HG03432 (cell line): ENCODE results near the gene SPAG9.
A peak's percentile ranks its signal among the peaks of the same experiment; 100 is the strongest.
"Not testable (repeated sequence)": the region's sequence is repeated elsewhere in the genome, so short reads cannot be mapped to it uniquely, and the experiment has no call there.

Experiments
- ATAC-seq: cut with Tn5 transposase; IDR thresholded peaks from one replicate; pipeline ENCODE4 v1.9.1; 2021; ENCODE audit warnings: mild to moderate bottlenecking, moderate library complexity; ENCODE audit not compliant: unreplicated experiment

Gene SPAG9

DNA sequence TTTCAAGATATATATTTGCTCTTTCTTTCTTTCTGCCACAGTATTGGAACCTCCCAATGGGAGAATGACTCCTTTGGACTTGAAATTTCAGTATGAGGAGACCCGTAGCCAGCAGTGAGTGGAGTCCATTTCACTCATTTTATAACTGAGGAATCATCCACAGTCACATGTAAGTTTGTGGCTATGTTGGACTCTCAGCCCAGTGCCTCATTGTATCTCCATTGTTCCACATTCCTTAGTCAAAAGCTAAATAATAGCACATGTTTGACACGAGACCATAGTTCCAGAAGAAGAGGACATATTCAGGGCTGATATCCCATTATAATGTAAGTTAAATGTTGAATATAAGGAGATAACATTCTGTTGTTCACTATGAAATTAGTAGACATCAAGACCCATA lies 12.7 kb upstream of the SPAG9 start:
- ATAC-seq = no peak

DNA sequence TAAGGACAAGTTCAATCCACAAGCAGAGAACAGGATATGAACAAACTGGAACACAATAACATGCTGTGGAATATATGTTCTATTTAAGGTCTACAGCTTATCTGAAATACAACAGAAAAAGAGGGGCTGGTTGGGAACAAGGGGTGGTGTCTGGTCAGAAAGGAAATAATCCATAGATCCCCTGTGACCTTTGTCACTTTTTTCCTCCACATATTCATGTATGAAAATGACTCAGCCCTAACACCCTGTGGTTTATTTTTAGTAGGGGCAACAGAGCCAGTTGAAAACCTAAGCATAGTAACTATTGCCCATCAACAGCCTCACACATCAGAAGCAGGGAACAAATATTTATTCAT lies 12.3 kb upstream of the SPAG9 start:
- ATAC-seq = peak; percentile 75

DNA sequence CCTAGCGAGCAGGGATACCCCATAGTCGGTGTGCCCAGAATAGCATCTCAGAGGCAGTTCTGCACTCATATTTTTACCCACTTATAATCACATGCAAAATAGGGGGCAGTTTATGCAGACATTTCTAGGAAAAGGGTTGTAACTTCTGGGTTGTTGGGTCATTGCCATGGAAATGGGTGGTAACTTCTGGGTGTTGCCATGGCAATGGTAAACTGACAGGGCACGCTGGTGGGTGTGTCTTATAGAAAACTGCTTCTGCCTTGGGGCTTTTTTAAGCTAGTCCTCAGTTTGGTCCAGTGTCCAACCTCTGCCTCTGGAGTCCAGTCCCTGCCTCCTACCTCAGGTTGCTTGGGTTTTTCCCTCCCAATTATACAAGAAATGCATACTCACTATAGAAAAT lies 7.4 kb upstream of the SPAG9 start:
- ATAC-seq = no peak

DNA sequence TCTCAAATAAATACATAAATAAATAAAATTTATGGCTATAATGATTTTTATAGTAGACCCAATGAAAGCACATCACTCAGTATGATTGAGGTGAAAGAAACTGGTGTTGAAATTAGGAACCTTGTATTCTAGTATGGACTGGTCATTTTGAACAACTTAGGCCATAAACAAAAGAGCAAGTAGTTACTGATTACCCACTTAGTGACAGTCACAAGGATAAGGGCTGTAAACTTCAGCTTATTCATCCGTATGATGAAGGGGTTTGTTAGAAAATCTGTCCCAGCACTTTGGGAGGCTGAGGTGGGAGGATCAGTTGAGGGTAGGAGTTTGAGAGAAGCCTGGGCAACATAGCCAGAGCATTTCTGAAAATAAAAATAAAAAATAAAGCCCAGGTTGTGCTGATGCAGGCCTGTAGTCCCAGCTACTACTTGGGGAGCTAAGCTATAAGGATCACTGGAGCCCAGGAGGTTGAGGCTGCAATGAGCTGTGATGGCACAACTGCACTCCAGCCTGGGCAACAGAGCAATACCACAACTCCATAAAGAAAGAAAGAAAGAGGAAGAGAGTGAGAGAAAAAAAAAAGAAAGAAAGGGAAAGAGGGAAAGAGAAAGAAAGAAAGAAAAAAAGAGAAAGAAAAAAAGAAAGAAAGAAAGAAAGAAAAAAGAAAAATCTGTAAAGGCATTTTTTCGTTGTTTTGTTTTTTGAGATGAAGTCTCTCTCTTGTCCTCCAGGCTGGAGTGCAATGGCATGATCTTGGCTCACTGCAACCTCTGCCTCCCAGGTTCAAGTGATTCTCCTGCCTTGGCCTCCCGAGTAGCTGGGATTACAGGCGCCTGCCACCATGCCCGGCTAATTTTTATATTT lies 4.2 kb upstream of the SPAG9 start:
- no peak for ATAC-seq

DNA sequence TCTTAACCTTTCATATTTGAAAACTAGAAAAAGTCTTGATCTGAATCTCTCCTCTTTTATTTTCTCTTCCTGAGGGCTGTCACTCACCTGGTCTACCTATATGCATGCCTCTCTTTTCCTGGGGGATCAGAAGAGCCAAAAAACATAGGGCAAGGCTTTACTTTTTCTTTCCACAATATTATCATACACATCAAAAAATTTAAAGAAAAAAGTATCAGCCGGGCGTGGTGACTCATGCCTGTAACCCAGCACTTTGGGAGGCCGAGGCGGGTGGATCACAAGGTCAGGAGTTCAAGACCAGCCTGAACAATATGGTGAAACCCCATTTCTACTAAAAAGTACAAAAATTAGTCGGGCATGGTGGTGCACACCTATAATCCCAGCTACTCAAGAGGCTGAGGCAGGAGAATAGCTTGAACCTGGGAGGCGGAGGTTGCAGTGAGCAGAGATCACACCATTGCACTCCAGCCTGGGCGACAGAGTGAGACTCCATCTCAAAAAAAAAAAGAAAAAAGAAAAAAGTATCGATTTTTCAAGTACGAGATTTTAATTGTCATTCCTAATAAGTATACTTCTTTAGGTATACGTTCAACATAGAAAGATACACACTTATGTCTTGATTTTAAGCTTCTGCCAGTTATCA lies 1.9 kb upstream of the SPAG9 start:
- ATAC-seq = not testable (repeated sequence)

DNA sequence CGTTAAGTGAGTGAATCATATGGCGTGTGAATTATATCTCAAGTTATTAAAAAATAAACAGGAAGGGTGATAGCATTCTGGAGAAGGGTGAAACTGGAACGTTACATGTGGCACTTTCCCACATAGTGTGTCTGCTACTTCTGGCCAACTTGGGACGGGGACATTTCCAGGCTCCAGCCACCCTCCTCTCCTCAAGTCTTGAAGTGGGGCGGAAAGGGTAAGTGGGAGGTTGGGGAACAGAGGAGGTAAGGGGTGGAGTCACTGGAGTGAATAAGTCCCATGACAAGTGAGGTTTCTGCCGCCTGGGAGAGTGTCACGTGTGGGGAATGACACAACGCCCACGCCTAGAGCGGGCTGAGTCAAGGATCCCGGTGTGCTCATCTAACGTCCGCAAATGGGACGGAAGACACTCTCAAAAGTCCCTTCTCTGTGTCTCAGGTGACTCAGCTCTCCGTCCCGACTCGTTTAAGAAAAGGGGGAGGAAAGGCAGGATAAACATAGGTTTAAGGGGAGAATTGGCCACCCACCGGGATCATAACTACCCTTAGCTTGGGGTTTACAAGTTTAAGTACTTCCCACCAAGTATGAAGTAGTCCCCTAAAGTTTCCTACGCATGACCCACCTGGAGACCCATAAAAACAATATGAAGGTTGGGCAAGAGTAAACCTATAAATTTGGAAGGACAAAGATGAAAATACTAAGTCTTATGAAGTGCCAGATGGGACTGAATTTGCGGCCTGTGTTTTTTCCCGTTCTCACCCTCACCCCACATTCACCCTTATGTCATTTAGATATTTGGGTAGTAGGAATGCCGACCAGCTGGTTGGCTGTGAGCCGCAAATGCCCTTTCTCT lies 1.2 kb upstream of the SPAG9 start:
- peak; percentile 38 for ATAC-seq

DNA sequence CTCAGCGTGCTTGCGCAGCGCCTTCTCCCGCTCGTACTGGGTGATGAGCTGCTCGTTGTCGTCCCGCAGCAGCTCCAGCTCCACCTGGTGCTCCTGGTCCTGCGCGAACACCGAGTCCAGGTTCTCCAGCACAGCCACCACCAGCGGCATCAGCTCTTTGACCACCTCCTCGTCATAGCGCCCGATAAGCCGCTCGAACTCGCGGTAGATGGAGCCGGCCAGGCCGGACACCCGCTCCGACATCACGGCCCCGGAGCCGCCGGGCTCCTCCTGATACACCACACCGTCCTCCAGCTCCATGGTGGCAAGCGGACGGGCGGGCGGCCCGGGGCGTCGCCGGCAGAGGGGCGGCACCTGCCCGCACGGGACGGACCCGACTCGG lies 320 bp downstream of the SPAG9 start:
- ATAC-seq = peak; percentile 47

DNA sequence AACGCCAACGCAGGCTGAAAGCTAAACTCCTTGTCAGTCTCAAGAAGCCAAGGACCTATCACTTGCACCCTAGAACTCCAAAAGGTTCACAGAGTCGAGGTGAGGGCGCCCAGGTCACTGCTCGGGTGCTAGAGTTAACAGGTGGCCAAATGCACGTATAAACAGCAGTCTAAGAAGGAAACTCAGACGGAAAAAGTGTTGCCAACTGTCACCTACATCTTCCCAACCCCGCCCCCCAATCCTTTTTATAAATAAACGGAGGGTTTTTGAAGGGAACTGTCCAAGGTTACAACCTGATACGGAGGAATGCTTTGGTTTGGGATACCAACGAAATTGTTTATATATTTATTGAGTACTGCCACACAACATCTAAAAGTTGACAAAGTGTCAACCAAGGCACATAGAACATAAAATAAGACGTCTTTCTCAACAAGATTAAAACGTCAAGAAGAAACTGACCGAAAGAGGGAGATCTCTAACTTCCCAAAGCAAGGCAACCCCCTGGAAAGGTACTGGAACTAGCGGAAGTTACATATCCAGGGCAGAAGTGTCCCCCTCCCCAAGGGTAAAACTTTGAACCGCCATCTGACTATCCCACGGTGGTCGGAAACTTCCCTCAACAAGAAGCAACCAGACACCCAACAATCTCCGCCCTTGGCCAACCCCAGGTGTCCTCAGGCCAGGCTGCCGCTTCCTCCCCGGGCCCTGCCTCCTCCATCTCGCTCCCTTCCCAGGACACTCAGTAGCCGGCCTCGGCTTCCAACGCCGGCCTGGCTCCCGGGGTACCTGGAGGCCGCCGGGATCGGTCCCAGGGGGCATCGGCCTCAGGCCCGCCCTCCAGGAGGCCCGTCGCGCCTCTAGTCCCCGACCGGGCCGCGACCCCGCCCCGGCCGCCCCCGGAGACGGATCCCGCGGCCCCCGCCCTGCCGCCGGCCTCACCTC lies 982 bp downstream of the SPAG9 start:
- peak; percentile 31 for ATAC-seq

DNA sequence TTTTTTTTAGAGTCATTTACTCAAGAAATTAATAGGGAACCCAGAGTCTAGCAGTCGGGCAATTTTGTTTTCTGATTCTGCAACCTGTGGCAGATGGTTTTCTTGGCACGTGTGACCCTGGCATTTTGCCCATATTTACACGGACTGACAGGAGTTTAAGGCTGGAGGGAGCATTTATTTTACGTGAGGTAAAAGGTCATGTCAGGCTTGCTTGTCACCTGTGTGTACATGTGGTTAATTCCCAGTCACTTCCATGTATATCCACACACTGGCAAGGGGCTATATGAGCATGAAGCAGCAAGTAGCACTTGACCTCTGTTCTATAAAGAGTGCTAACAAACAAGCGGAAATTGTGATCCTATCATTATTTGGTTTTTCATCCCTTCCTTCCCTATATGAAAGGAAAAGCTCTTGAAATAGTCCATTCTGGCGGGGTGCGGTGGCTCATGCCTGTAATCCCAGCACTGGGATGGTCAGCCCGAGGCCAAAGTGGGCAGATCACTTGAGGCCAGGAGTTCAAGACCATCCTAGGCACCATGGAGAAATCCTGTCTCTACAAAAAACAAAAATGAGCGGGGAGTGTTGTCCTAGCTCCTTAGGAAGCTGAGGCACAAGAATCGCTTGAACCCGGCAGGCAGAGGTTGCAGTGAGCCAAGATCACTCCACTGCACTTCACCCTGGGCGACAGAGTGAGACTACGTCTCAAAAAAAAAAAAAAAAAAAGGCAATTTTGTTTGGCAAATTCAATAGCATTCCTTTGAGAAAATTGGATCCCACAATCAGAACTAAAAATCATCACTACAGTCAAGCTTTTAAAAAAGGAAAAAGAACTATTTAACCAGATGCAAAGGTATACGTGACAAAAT lies 2.1 kb downstream of the SPAG9 start:
- ATAC-seq = no peak

DNA sequence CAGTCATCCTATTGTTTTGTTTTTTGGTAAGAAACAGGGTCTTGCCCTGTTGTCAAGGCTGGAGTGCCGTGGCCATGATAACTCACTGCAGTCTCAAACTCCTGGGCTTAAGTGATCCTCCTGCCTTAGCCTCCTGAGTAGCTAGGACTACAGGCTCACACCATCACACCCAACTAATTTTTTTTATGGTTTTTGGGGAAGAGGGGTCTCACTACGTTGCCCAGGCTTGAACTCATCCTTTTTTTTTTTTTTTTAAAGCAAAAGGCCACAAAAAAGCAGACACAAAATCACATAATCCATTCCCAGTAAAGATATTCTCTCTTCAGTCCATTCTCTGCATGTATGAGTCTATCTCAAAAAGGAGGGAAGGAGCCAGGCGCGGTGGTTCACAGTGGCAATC lies 5.5 kb downstream of the SPAG9 start:
- no peak for ATAC-seq

DNA sequence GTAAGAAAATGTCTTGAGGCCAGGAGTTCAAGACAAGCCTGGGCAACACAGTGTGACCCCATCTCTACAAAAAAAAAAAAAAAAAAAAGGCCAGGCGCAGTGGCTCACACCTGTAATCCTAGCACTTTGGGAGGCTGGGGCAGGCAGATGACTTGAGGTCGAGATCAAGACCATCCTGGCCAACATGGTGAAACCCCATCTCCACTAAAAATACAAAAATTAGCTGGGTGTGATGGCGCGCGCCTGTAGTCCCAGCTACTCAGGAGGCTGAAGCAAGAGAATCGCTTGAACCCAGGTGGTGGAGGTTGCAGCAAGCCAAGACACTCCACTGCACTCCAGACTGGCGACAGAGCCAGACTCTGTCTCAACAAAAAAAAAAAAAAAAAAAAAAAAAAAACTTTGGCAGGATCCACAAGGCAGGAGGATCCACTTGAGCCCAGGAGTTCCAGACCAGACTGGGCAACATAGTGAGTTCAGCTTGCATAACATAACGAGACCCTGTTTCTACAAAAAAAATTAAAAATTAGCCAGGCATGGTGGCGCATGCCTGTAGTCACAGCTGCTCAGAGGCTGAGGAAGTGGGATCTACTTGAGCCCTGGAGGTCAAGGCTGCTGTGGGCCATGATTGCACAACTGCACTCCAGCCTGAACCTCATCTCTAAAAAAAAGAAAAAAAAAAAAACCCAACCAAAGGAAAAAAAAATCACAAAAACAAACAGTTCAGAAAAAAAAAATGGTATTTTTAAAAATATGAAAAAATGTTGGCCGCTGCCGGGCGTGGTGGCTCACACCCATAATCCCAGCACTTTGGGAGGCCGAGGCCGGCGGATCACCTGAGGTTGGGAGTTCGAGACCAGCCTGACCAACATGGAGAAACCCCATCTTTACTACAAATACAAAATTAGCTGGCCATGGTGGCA lies 8.1 kb downstream of the SPAG9 start:
- not testable (repeated sequence) for ATAC-seq

DNA sequence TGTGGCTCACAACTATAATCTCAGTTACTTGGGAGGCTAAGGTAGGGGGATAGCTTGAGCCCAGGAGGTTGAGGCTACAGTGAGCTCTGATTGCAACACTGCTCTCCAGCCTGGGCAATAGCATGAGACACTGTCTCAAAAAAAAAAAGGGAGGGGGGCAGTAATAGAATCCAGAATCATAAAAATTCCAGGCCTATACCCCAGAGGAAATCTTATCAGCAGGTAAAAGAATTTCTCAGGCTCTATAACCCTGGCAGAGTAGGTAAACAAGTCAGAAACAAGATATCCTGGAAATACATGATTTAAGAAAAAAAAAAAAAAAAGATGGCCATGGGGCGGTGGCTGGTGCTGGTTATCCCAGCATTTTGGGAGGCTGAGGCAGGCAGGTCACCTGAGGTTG lies 12.9 kb downstream of the SPAG9 start:
- ATAC-seq = no peak

DNA sequence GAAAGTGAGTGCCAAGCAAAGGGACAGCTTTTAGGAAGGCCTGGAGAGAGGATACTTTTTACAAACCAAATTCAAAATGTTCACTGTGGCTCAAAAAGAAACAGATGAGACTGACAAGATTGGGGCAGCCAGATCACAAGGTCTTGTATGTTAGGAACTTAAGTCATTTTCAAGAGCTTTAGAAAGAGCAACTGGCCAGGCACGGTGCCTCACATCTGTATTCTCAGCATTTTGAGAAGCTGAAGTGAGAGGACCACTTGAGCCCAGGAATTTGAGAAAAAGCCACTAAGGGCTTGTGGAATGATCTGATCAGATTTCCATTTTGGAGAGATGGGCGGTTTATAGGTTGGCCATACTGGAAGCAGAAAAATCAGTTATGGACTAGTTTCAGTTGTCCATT lies 17.2 kb downstream of the SPAG9 start:
- ATAC-seq = no peak

DNA sequence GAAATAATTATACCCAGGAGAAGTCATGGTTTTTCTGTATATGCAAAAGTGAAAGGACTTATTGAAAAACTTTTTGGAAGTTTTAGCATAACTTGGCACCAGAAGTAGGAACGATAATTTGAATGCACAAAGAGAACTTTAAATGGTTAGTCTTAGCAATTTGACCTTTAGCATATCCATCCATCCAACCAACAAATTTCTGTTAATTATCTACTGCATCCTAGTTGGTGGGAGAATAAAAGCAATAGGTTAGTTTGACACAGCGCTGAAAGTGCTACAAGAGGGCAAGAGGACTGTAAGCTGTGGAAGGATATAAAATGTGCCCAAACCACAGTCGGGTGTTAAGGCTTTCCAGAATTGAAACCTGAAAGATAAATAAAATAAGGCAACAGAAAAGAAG lies 17.6 kb downstream of the SPAG9 start:
- ATAC-seq = no peak

DNA sequence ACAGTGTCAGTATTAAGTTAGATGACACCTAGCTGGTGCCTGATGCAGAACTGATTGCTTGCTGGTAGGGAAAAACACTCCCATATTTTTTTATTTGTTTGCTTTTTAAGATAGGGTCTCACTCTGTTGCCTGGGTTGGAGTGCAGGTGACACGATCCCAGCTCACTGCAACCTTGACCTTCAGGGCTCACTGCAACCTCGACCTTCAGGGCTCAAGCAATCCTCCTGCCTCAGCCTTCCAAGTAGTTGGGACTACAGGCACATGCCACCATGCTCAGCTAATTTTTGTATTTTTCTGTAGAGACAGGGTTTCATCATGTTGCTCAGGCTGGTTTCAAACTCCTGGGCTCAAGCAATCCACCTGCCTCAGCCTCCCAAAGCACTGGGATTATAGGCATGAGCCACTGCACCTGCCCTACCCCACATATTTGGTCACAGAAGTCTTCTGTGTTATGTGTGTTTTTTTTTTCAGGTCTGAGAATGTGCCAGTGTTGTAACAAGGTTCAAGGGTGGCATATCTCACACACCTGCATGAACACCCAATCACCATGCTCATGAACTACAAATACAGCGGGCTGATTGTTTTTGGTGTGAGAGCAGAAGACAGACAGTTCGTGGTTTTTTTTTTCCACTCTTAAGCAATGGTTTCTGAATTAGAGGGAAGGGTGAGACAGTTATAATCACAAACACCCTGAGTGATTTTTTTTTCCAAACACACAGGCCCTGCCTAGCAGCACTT lies 22.8 kb downstream of the SPAG9 start:
- no peak for ATAC-seq

DNA sequence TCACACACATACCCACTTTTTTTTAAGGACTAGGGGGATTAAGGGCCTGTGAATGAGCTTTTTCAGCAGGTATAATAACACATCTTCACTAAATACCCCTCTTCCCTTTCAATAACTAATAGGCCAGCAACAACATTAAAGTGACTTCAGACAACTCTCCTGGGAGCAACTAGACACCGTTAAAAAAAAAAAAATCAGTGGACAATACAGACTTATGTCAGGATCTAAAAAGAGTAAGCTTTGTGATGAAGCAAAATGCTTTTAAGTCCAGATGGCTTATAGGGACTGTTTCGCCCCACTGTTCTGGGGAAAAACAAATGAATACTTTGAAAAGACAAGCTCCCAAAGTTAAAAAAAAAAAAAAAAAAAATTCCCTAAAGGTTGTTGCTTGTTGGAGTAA lies 29.0 kb downstream of the SPAG9 start:
- ATAC-seq = no peak

DNA sequence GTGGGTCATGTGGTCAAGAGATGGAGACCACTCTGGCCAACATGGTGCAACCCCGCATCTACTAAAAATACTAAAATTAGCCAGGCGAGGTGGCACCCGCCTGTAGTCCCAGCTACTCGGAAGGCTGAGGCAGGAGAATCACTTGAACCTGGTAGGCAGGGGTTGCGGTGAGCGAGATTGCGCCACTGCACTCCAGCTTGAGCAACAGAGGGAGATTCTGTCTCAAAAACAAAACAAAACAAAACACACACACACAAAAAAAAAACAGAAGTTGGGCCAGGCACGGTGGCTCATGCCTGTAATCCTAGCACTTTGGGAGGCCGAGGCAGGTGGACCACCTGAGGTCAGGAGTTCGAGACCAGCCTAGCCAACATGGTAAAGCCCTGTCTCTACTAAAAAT lies 31.8 kb downstream of the SPAG9 start:
- not testable (repeated sequence) for ATAC-seq

DNA sequence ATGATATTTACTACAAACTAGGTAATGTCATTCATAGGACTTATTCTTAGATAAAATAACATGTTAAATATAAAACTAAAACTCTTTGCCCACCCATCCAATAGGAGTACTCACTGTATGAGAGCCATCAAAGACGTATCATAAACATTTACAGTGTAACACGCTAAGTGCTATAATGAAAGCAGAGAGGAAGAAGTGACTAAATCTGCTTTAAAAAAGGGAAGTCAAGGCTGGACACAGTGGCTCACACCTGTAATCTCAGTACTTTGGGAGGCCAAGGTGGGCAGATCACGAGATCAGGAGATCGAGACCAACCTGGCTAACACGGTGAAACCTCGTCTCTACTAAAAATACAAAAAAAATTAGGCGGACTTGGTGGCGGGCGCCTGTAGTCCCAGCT lies 32.4 kb downstream of the SPAG9 start:
- no peak for ATAC-seq
